Stomach (tissue), 9 donors: Measurements from ENCODE around the gene HIF1A. TPM values are rescaled to one million over a fixed set of nuclear protein-coding genes. Genes with fewer than 3 reads are reported as not detected.

Source experiments
- DNase-seq, 2 donors: peaks; one replicate each; pipeline versions ENCODE4 v3.0.0 to v3.0.0-alpha.2; 2013 to 2019
- H3K27ac ChIP-seq, 5 donors: fragments of 200-600 bp in 4 of 5; sonication (generic) in 4 of 5; one replicate each; pipeline ENCODE4 v1.5.1; 2013 to 2019; ENCODE audit warnings: mild to moderate bottlenecking in 1 of 5, moderate library complexity in 1 of 5
- H3K27me3 ChIP-seq, 3 donors: fragments of 200-600 bp; sonication (generic); one replicate each; pipeline ENCODE4 v1.5.1; 2017 to 2019; ENCODE audit warnings: mixed run types in 1 of 3
- H3K36me3 ChIP-seq, 4 donors: fragments of 200-600 bp; sonication (generic); 1 replicate in 3 of 4; 2 replicates in 1 of 4; pipeline ENCODE4 v1.5.1; 2016 to 2019
- H3K4me1 ChIP-seq, 4 donors: fragments of 200-600 bp; sonication (generic); one replicate each; pipeline ENCODE4 v1.5.1; 2016 to 2019
- H3K4me3 ChIP-seq, 4 donors: fragments of 200-600 bp; sonication (generic) in 3 of 4; one replicate each; pipeline ENCODE4 v1.5.1; 2016 to 2019; ENCODE audit warnings: mild to moderate bottlenecking in 1 of 4
- H3K9me3 ChIP-seq, 4 donors: fragments of 200-600 bp; sonication (generic); one replicate each; pipeline ENCODE4 v1.5.1; 2016 to 2019
- CTCF ChIP-seq, 7 experiments: fragments of 450-650 bp in 4 of 7; fragments of 200-600 bp in 3 of 7; sonication (generic) in 3 of 7; IDR thresholded peaks; one replicate each; pipeline ENCODE4 v1.5.1; 2016 to 2019; ENCODE audit warnings: antibody characterized with exemption in 7 of 7, control low read depth in 2 of 7, mild to moderate bottlenecking in 1 of 7
- EP300 ChIP-seq: sonication (generic); formaldehyde crosslinking; IDR thresholded peaks from one replicate; pipeline ENCODE4 v1.6.1; 2017; ENCODE audit warnings: antibody characterized with exemption
- POLR2A ChIP-seq, 4 donors: fragments of 450-650 bp; IDR thresholded peaks; one replicate each; pipeline ENCODE4 v1.6.1; 2016; ENCODE audit warnings: antibody characterized with exemption in 4 of 4, control low read depth in 2 of 4, mild to moderate bottlenecking in 1 of 4, moderate library complexity in 1 of 4
- POLR2AphosphoS5 ChIP-seq, 3 donors: sonication (generic); formaldehyde crosslinking; IDR thresholded peaks; one replicate each; pipeline ENCODE4 v1.6.1; 2016; ENCODE audit warnings: antibody characterized with exemption in 3 of 3
- WGBS, 5 donors: extraction: QIAGEN DNeasy Blood & Tissue Kit in 3 of 5; methylation state at CpG; one replicate each; pipeline versions ENCODE4 v1.1.5 to v1.1.7; 2013 to 2018; 5-methylcytosine and 5-hydroxymethylcytosine counted together
- intact Hi-C: fragments of 100-400 bp; cut with DNase I; formaldehyde crosslinking; loops from one replicate; pipeline ENCODE4 v1.15.1; 2023; ENCODE audit warnings: low total_unique reads
- polyA plus RNA-seq, 3 donors: library from polyadenylated mRNA; stranded (reverse); fragments of 200-250 nt; gene quantifications; one replicate each; pipeline ENCODE4 v1.2.3, GENCODE V29; 2013
- total RNA-seq, 5 donors: library from RNA; depleted of rRNA; stranded (reverse); fragments of >200 nt; gene quantifications; one replicate each; pipeline versions ENCODE4 v1.1.0 to v1.2.3, GENCODE V29; 2014 to 2016
- donor health status: healthy with polysubstance abuse.
- donor health status: Bipolar disorder and iron deficiency.
- donor health status: healthy.

Gene HIF1A
- total and polyA plus RNA-seq, 8 donors: 26.4 to 192 (median 77.8) TPM

GRCh38 chr14:61661471-61662400 is 33.6 kb upstream of the HIF1A start:
- 55 to 66% (median 63%) methylated on average over 6 of the region's 6 CpGs for WGBS, 5 donors
- DNase-seq: no peak

GRCh38 chr14:61662437-61663311 is 32.6 kb upstream of the HIF1A start:
- WGBS, 5 donors: 78 to 88% (median 82%) methylated on average over 13 of the region's 13 CpGs
- peaks cover 8 to 25% (median 13%) of the 10 kb centered on the region in 4 donors for H3K4me1 ChIP-seq
- H3K27ac ChIP-seq: peak overlapping the region in 4 of 5 donors; percentile 20 to 61 (median 51)
- H3K27me3 ChIP-seq: no peaks in the 10 kb centered on the region
- H3K36me3 ChIP-seq: no peaks in the 10 kb centered on the region
- DNase-seq: peak; percentile 35 to 81
- no peak for TF ChIP-seq POLR2A (IDR thresholded peaks at IDR 0.05)
- peak in 2 of 3 donors; percentile 18 to 60 for TF ChIP-seq POLR2AphosphoS5 (IDR thresholded peaks at IDR 0.05)
- intact Hi-C loops: no loop called here
- H3K4me3 ChIP-seq: peak overlapping the region in 1 of 4 donors; percentile 10
- no peaks in the 10 kb centered on the region for H3K9me3 ChIP-seq

More at GRCh38 chr14:61661471-61662400, 33.6 kb upstream of the HIF1A start:
- no peaks in the 10 kb centered on the region for H3K36me3 ChIP-seq
- H3K4me3 ChIP-seq: no peak overlapping the region
- intact Hi-C loops: no loop called here
- no peaks in the 10 kb centered on the region for H3K9me3 ChIP-seq
- H3K4me1 ChIP-seq: peaks cover 8 to 25% (median 11%) of the 10 kb centered on the region in 4 donors
- no peaks in the 10 kb centered on the region for H3K27me3 ChIP-seq
- TF ChIP-seq POLR2AphosphoS5 (IDR thresholded peaks at IDR 0.05) (no peak), CTCF (IDR thresholded peaks at IDR 0.05) (no peak), POLR2A (IDR thresholded peaks at IDR 0.05) (no peak), EP300 (no peak)
- peak overlapping the region in 4 of 5 donors; percentile 11 to 61 (median 40) for H3K27ac ChIP-seq

GRCh38 chr14:61663312-61663979 is 31.9 kb upstream of the HIF1A start:
- intact Hi-C loops: no loop called here
- no peaks in the 10 kb centered on the region for H3K27me3 ChIP-seq
- no peaks in the 10 kb centered on the region for H3K36me3 ChIP-seq
- H3K4me1 ChIP-seq: peaks cover 8 to 33% (median 13%) of the 10 kb centered on the region in 4 donors
- H3K4me3 ChIP-seq: peak overlapping the region in 1 of 4 donors; percentile 10
- TF ChIP-seq POLR2A (IDR thresholded peaks at IDR 0.05): no peak
- no peak for TF ChIP-seq CTCF (IDR thresholded peaks at IDR 0.05)
- TF ChIP-seq POLR2AphosphoS5 (IDR thresholded peaks at IDR 0.05): no peak
- TF ChIP-seq EP300: no peak
- no peak for DNase-seq
- peak overlapping the region in 3 of 5 donors; percentile 43 to 61 (median 59) for H3K27ac ChIP-seq
- 65 to 83% (median 77%) methylated on average over 7 of the region's 7 CpGs for WGBS, 5 donors
- H3K9me3 ChIP-seq: no peaks in the 10 kb centered on the region

- TF ChIP-seq EP300: no peak
- TF ChIP-seq POLR2AphosphoS5 (IDR thresholded peaks at IDR 0.05): peak in 1 of 3 donors; percentile 61
- H3K27ac ChIP-seq: no peak overlapping the region
- H3K4me3 ChIP-seq: no peak overlapping the region
- intact Hi-C loops: no loop called here
- H3K9me3 ChIP-seq: no peaks in the 10 kb centered on the region
- no peaks in the 10 kb centered on the region for H3K27me3 ChIP-seq
- WGBS, 5 donors: 60 to 67% (median 63%) methylated on average over 1 of the region's 1 CpG
- H3K36me3 ChIP-seq: no peaks in the 10 kb centered on the region
- peaks cover 0 to 18% (median 2%) of the 10 kb centered on the region in 4 donors for H3K4me1 ChIP-seq
- DNase-seq: peak in 1 of 2 donors; percentile 39
Measured at GRCh38 chr14:61668282-61668681, 27.0 kb upstream of the HIF1A start.
